K562 (cell line): ENCODE measurements around the gene CPEB1. TPM values are rescaled to one million over a fixed set of nuclear protein-coding genes. Genes with fewer than 3 reads are reported as not detected.

Experiments used
- C11orf30 ChIP-seq: fragments of 450-650 bp; IDR thresholded peaks from 2 replicates; pipeline ENCODE4 v1.6.1; 2016; ENCODE audit warnings: low read depth, mild to moderate bottlenecking
- CHCHD3 ChIP-seq: fragments of 250-450 bp; sonication (Bioruptor Pico); IDR thresholded peaks from 2 replicates; pipeline ENCODE4 v2.1.2; 2022; ENCODE audit warnings: mild to moderate bottlenecking
- CTCFL ChIP-seq: IDR thresholded peaks from 2 replicates; pipeline ENCODE4 v1.6.1; 2011; ENCODE audit warnings: borderline replicate concordance, low read depth, mild to moderate bottlenecking, moderate library complexity, low read length; ENCODE audit not compliant: insufficient read depth, poor library complexity, severe bottlenecking
- EGR1 ChIP-seq: fragments of 450-650 bp; conservative IDR thresholded peaks from 2 replicates; pipeline ENCODE4 v1.6.1; 2017; ENCODE audit warnings: mild to moderate bottlenecking
- ETV6 ChIP-seq, 3 experiments: fragments of 150-350 bp in 1 of 3; sonication (generic) in 1 of 3; formaldehyde crosslinking in 1 of 3; IDR thresholded peaks; 2 replicates each; pipeline versions ENCODE4 v1.6.1 to v1.8.0; 2014 to 2022; ENCODE audit warnings: borderline replicate concordance in 2 of 3, low read depth in 2 of 3, antibody characterized with exemption in 1 of 3, low read length in 1 of 3, mild to moderate bottlenecking in 1 of 3, missing genetic modification reagents in 1 of 3
- GABPB2 ChIP-seq: fragments of 250-450 bp; sonication (Bioruptor Pico); conservative IDR thresholded peaks from 2 replicates; pipeline ENCODE4 v1.5.1; 2021; ENCODE audit warnings: mild to moderate bottlenecking
- GTF2E2 ChIP-seq: fragments of 200-800 bp; sonication (Bioruptor generic); IDR thresholded peaks from 2 replicates; pipeline ENCODE4 v1.6.1; 2016; ENCODE audit warnings: missing genetic modification characterization, missing compliant biosample characterization
- HMGN3 ChIP-seq: IDR thresholded peaks from 2 replicates; pipeline ENCODE4 v1.6.1; 2011; ENCODE audit warnings: borderline replicate concordance, low read depth, mild to moderate bottlenecking, mixed read lengths, low read length; ENCODE audit not compliant: insufficient read length; ENCODE audit errors: extremely low read depth
- KAT7 ChIP-seq: sonication (generic); formaldehyde crosslinking; IDR thresholded peaks from 2 replicates; pipeline ENCODE4 v1.8.0; 2022; ENCODE audit warnings: missing genetic modification reagents, mild to moderate bottlenecking, borderline replicate concordance
- RB1 ChIP-seq: fragments of 450-650 bp; IDR thresholded peaks from 2 replicates; pipeline ENCODE4 v1.6.1; 2017; ENCODE audit warnings: low read depth, mild to moderate bottlenecking
- RBBP5 ChIP-seq: fragments of 200-600 bp; sonication (generic); IDR thresholded peaks from 2 replicates; pipeline ENCODE4 v1.6.1; 2012; ENCODE audit warnings: borderline replicate concordance, mild to moderate bottlenecking, low read length, control low read depth, inconsistent platforms; ENCODE audit not compliant: insufficient read depth, poor library complexity, severe bottlenecking
- RBM22 ChIP-seq: fragments of 200-400 bp; formaldehyde crosslinking; IDR thresholded peaks from 2 replicates; pipeline ENCODE4 v1.6.1; 2018; ENCODE audit warnings: low read length, low read depth; ENCODE audit not compliant: poor library complexity, severe bottlenecking
- RBM34 ChIP-seq: fragments of 200-400 bp; formaldehyde crosslinking; IDR thresholded peaks from 2 replicates; pipeline ENCODE4 v1.6.1; 2018; ENCODE audit warnings: low read length, borderline replicate concordance; ENCODE audit not compliant: insufficient read depth
- RCOR1 ChIP-seq, 2 experiments: IDR thresholded peaks; 2 replicates each; pipeline ENCODE4 v1.6.1; 2012; ENCODE audit warnings: low read depth in 2 of 2, low read length in 2 of 2, borderline replicate concordance in 1 of 2, improper control_type of control experiment in 1 of 2
- STAT5B ChIP-seq: fragments of 250-450 bp; sonication (Bioruptor Pico); IDR thresholded peaks from 2 replicates; pipeline ENCODE4 v1.8.0; 2021; ENCODE audit warnings: mild to moderate bottlenecking, inconsistent platforms
- TFAP4 ChIP-seq: sonication (generic); formaldehyde crosslinking; IDR thresholded peaks from 2 replicates; pipeline ENCODE4 v1.8.0; 2022; ENCODE audit warnings: missing genetic modification reagents, mild to moderate bottlenecking, moderate library complexity, borderline replicate concordance
- UBTF ChIP-seq, 2 experiments: IDR thresholded peaks; 2 replicates each; pipeline ENCODE4 v1.6.1; 2012; ENCODE audit warnings: improper control_type of control experiment in 2 of 2, low read depth in 2 of 2, low read length in 2 of 2, borderline replicate concordance in 1 of 2
- USF1 ChIP-seq: sonication (generic); formaldehyde crosslinking; IDR thresholded peaks from 2 replicates; pipeline ENCODE4 v1.9.0; 2022; ENCODE audit warnings: mild to moderate bottlenecking, missing genetic modification reagents
- polyA plus RNA-seq, 8 experiments: library from polyadenylated mRNA; depleted of rRNA in 4 of 8; stranded (reverse) in 5 of 8; unstranded in 3 of 8; fragments of >200 nt; fragmentation: Nextera tagmentation in 2 of 8; fragmentation: Illumina TruSeq in 1 of 8; extraction: Ambion mirVana in 2 of 8; extraction: Trizol in 1 of 8; gene quantifications; 2 replicates each; pipeline versions ENCODE4 v1.2.1 to v1.2.3, GENCODE V29; 2011 to 2014; ENCODE audit warnings: inconsistent platforms in 1 of 8, missing spikeins in 1 of 8
- total RNA-seq, 7 experiments: library from RNA; depleted of rRNA in 6 of 7; stranded (reverse); fragments of >200 nt in 6 of 7; fragmentation: Illumina TruSeq in 2 of 7; extraction: Trizol in 2 of 7; gene quantifications; 2 replicates each; pipeline versions ENCODE4 v1.2.1 to v1.2.3, GENCODE V29; 2011 to 2021; ENCODE audit warnings: low replicate concordance in 1 of 7

The CPEB1 gene
- total and polyA plus RNA-seq, 9 of the 15 experiments (the other 6 are each of a cell fraction or from before 2014, with no cell fraction given) = 2.2 to 13.4 (median 9.7) TPM

GRCh38 chr15:82646250-82647044 is 716 bp downstream of the CPEB1 start (continued):
- TF ChIP-seq UBTF (IDR thresholded peaks at IDR 0.05; ENCODE audit: borderline replicate concordance in 1 of 2, low read depth in 2 of 2, low read length in 2 of 2) (peak in 1 of 2 experiments; percentile 73; a peak in 2 of 4 replicates), RBM22 (peak; percentile 48), RB1 (no peak), C11orf30 (peak; percentile 14; the same call in 1 of the 2 replicates), GTF2E2 (tag) (0 out of 2 replicates have a peak, but pooled peaks have one; percentile 0), HMGN3 (peak; percentile 26), ETV6 (IDR thresholded peaks at IDR 0.05; ENCODE audit: borderline replicate concordance in 1 of 2, low read depth in 2 of 2, low read length in 1 of 2) (no peak), ETV6 (CRISPR knock-in tag; IDR thresholded peaks at IDR 0.05; ENCODE audit: borderline replicate concordance) (0 out of 2 replicates have a peak, but pooled peaks have one; percentile 29), TFAP4 (0 out of 2 replicates have a peak, but pooled peaks have one; percentile 44), USF1 (CRISPR knock-in tag) (no peak), EGR1 (peak; percentile 67), GABPB2 (no peak), CHCHD3 (no peak), RBM34 (no peak), RBBP5 (peak; percentile 20), CTCFL (no peak), KAT7 (CRISPR knock-in tag) (no peak; the same call in 1 of the 2 replicates), RCOR1 (IDR thresholded peaks at IDR 0.05; ENCODE audit: borderline replicate concordance in 1 of 2, low read depth in 2 of 2, low read length in 2 of 2) (no peak), STAT5B (CRISPR knock-in tag) (no peak)
